HG03108 (cell line): ENCODE results near the gene C20orf96.
"Not testable (repeated sequence)": the region's sequence is repeated elsewhere in the genome, so short reads cannot be mapped to it uniquely, and the experiment has no call there.

Experiments
- ATAC-seq: cut with Tn5 transposase; IDR thresholded peaks from one replicate; pipeline ENCODE4 v1.9.1; 2021; ENCODE audit warnings: moderate library complexity; ENCODE audit not compliant: unreplicated experiment

Gene C20orf96

DNA sequence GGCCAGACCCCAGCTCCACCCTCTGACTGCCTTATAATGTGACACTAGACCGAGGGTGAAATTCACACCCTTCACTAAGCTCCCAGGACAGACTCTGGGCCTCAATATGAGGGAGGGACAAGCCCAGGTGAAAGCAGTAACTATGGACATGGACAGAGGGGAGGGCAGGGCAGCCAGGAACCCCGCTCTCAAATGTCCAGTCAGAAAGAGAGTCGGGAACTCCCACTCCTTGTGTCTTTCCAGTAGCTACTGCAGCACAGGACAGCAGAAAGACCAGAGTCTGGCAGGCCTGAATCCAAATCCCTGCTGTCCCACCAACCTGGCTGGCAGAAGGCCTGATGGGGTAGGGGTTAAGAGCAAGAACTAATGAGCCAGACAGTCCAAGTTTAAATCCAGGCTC is 6.4 kb downstream of the C20orf96 start:
- no peak for ATAC-seq

DNA sequence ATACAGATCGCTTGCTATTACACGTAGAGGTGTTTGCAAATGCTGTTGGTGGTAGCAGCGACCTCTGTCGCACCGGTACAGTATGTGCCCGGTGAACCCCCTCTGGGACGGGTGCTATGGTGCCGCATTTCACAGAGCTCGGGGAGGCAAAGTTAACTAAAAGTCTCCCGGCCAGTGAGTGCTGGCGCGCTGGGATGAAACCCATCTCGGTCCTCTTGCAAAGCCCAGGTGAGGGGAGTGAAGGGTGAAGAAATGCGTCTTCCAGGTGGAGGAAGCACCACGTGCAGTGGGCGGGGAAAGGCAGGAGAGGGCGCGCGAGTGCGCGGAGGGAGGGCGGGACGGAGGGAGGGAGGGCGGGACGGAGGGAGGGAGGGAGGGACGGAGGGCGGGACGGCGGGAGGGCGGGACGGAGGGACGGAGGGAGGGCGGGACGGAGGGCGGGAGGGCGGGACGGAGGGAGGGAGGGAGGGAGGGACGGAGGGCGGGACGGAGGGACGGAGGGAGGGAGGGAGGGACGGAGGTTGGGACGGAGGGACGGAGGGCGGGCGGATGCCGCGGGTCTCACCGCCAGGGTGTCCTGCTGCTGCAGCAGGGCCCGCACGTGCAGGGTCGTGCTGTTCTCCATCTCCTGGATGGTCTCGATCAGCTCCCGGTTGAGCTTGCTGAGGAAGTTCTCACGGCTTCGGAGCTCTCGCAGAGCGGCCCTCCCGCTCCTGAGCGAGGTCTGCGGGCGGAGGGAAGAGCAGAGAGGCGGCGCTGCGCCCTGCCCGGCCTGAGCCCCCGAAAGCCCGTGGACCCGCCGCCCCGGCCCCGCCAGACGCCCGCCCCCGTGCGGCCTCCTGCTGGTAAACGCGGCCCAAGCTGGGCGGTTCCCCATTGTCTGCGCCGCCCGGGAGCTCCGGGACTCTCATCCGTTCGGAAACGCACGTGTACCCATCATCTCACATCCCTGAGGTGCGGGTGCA is 11.7 kb downstream of the C20orf96 start:
- ATAC-seq = no peak

DNA sequence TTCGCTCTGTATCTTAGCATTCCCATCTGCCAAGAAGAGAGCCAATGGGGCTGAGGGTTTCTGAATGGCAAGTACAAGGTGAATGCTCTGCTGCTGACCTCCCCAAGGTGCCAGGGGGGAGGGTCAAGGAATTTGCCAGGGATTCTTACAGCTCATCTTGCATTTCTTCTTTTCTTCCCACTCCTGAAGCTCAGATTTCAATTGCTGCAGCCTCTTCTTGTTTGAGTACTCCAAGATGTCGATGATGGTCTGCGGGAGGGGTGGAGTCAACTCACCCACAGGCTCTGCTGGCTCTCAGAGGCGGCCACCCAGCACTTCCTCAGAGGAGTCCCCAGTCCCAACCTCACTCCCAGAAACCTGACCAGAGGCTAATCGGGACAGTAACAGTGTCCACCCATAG is 12.4 kb downstream of the C20orf96 start:
- no peak for ATAC-seq

DNA sequence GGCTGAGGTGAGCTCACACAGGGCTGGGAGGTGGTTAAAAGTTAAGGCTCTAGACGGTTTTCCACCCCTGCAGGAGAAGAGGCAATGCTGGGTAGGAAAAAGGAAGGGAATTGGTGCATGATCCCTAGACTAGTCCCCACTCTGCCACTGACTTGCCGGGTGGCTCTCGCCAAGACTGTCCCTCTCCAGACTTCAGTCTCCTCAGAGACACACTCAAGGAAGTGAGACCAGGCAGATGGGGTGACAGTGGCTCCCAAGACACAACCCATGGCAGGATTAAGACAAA is 13.1 kb downstream of the C20orf96 start:
- no peak for ATAC-seq

DNA sequence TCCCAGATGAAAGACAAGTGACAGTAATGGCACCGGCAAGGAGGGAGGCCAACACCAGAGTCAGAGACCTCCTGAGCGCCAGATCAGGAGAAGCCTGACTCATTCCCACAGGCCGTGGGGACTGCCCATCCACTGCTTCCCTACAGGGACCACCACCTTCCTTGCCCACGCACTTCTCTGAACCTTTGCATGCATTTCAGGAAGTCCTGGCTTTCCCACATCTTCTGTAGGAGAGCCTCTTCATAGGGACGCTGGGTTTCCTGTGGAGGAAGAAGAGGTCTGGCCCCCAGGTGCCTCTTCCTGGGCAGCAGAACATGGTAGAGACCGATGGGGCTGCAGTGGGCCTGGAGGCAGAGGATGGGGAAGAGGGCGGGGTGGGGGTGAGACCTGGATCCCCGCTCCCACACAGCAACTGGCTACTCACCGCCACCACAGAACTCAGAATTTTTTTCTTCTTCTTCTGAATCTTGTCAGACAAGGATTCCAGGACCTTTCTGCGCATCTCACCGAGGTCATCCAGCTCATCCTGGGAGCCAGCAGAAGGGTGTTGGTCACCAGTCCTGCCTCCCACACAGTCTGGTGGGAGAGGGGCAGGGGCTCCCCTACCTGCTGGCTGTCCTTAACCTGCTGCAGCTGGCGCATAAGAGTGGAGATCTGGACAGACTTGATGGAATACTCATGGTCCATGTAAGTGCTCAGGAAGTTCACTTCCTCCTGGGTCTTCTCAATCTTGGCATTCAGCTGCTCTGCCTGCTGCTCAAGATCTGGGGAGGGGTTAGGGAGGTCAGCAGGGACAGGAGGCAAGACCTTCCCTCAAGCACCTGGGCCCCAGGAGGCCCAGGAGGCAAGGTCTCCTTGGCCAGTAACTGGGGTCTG is 13.7 kb downstream of the C20orf96 start:
- ATAC-seq = no peak

DNA sequence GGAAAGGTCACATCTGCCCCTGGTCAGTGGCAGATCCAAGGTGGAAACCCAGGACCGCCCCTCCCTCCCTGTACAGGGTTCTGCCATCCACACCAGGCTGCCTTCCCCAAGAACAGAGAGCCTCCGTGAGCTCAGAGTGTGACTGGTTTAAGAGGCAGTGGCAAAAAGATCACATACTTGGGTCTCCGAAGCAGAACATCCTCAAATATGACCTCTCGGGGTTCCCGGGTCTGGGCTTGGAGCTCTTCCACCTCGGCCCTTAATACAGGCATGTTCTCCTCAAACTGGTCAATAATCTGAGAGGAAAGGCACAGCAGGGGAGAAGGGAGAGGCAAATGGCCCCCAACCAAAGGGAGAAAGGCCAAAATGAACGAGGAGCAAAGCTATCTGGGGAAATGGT is 14.8 kb downstream of the C20orf96 start:
- no peak for ATAC-seq

DNA sequence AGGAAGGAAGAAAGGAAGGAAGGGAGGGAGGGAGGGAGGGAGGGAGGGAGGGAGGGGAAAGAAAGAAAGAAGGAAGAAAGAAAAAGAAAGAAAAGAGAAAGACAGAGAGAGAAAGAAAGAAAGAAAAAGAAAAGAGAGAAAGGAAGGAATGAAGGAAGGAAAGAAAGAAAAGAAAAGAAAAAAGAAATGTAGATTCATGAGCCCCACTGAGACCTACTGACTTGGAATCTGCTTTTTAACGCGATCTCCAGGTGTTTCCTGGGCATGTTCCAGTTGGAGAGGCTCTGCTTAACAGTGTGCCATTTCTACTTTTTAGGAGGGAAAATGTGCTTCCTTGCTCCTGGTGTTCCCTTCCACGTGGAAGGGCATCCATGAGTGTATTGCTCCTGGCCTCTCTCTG is 16.7 kb downstream of the C20orf96 start:
- no peak for ATAC-seq

DNA sequence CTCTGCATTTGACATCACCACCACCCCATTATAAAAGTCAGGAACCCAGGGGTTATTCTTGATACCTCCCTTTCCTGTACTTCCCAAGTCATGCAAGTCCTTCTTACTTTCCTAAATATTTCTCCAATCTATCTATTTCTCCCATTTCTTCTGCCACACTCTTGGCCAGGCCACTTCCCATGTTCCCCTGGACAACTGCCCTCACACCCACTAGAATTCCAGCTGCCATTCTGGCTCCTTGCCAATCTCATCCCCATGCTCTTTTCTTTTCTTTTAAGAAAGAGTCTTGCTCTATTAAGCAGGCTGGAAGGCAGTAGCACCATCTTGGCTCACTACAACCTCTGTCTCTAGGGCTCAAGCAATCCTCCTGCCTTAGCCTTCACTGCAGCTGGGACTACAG is 17.8 kb downstream of the C20orf96 start:
- ATAC-seq = no peak

DNA sequence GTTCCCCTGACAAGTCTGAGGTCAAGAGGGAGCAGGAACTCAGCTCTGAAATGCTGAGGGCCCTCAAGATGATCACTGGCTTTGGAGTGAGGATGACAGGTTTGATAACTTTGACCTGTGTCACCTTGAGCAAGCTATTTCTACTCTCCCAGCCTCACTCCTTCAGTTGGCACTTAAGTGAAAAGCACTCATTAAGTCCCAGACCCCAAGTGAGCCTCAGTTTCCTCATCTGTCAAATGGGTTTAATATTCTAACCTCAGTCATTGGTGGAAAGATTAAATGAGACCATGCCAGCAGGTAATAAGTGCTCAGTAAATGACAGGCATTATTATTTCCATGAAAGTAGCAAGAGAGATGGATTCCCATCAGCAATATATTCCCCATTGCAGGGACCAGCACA is 19.0 kb downstream of the C20orf96 start:
- ATAC-seq = no peak

DNA sequence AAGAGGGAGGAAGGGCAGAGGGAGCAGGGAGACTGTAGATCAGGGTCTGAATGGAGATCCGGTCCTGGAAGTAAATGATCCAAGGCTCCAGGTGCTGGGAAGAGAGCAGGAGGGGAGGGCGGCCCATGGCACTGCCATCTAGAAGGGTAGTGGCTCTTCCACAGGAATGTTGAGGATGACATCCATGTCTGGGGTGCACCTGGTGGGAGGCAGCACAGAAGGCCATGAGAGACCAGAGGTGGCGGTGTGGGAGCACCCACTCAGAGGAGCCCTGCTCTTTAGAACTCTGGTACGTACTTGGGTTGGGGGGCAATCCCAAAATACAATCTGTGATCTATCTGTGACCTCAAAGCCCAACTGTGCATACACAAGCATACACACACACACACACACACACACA is 19.5 kb downstream of the C20orf96 start:
- ATAC-seq = no peak

DNA sequence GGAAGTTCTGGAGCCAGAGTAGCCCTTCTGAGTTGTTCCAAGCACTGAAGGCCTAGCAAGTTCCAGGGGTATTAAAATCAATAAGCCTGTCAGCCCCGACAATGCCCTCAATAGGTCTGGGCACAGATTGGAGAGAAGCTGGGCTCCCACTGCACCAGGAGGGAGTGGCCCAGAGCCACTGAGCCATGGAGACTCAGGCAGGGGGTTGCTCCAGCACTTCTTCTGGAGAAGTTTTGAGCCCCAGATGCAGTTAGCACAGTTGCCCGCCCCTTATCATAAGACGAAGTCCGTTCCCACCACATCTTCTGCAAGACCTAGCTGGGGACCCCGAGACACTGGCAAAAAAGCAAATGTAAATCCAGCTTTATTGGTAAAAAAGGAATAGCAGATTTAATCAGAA is 20.0 kb downstream of the C20orf96 start:
- ATAC-seq = no peak

DNA sequence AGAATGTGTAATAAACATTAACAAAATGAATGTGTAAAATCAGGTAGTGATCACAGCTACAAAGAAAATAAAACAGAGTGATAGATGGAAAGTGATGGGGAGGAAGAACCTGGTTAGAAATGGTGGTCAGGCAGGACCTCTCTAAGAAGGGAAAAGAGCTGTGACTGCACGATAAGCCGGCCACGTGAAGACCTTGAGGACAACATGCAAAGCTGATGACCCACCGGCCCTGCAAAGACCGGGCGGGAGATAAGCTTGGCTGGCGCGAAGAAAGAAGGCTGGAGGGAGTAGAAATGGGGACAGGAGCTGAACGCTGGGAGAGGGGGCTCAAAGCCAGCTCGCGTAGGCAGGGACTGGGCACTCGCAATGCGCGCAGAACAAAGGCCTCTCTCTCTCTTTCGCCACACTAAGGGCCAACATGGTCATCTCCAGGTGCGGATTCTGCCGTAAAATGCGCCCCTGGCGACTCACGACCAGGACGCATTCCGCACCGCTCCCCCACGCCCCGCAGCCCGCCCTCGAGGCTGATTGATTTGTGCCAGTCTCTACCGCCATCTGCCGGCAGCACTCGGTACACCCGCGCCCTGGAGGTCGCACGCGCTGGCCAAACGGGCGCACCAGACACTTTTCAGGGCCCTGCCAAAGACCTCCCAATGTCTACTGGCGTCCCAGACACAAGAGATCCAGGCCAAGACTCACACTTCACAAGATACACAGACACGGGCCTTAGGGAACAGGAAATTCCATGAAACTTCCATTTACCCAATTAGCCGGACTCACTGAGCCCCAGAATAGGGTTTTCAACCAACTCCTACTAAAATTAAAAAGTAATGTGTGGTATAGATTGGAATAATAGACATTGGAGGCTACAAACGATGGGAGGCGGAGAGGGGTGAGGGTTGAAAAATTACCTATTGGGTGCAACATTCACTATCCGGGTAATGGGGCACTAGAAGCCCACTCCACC is 23.7 kb downstream of the C20orf96 start:
- peak; percentile 86 for ATAC-seq

DNA sequence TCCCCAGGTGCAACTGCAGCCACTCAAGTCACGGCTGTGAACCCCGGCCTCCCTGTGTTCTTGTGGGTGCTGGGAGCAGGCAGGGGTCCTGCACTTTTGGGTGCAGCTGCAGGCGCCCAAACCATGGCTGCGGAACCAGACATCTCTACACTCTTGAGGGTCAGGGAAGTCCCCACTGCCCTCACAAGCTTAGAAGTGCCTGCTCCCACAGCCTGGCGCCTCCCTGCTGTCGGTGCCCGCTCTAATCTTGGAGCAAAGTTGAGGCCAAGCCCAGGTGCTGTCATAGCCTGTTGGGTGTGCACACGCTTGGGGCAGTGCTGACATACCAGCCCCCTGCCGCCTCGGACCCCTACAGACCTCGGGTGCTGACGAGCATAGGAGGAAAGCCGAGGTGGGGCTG is 26.8 kb downstream of the C20orf96 start:
- ATAC-seq = no peak

DNA sequence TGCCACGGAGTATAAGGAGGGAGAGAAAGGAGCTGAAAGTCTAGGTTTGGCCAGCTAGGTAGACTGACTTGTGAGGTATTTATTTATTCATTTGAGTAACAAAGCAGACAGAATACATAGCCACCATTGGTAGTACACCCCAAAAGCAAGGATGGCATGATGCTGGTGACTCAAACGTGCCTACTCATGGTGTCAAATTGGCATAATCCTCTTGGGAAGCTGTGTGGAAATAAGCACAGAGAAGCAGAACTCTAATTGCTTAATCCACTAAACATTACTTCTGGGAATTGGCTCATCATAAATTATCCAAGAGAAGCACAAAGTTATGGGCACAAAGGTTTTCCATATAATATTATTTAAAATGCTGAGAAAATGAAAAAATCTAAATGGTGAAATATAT is 30.6 kb downstream of the C20orf96 start:
- no peak for ATAC-seq

DNA sequence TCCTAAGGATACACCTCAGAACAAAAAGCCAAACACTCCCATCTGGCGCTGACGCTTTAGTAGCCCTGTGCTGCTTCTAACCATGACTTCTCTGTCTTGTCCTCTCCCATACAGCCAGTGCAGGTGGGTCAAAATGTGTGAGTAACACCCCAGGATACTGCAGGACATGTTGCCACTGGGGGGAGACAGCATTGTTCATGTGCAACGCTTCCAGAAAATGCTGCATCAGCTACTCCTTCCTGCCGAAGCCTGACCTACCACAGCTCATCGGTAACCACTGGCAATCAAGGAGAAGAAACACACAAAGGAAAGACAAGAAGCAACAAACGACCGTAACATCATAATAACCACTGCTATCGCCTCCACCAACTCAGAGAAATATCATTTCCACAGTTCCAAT is 31.6 kb downstream of the C20orf96 start:
- ATAC-seq = no peak

DNA sequence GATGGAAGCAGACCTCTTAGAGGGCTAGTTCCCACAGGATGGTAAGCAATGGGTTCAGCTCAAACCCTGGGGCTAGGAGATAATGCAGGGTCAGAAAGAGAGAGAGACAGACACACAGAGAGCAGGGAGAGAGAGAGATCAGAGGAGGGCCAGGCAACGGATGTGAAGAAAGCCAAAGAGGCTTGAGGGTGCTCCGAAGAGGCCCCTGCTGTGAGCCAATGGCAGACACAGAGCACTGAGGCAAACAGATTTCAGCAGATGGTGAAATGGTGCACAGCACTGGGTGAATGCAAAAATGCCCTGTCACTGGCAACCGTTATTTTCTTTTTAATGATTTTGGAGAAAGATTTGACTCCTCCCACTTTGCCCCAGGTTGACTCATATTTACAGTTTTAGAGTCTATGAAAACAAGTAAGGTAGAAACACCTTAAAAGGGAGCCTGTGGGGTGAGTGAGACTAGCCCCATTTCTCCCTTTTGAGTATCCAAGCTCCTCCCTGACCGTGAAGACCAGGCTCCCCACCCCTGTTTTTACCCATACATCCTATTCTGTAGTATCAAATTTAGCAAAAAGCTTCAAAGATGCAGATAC is 32.2 kb downstream of the C20orf96 start:
- no peak for ATAC-seq

DNA sequence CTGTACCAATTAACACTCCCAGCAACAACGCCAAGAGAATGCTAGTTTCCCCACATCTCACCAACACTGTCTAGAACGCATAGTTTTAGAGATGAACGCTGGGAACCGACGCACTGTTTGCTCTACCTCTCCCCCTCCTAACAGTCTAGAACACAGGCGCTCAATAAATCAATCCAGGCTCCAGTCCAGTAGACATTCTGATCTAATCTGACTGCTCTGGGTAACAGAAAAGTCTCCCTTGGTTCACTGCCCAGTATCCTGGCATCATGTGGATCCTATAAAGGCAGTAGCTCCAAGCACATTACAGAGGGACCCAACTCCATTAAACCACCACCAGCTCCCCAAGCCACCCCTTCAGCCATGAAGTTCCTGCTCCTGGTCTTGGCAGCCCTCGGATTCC is 33.1 kb downstream of the C20orf96 start, which contains the start of gene DEFB132:
TSS of gene DEFB132 (plus strand) at position 306 of the 400 bp plus-strand sequence. CDS start at position 361, 55 bp downstream.
- no peak for ATAC-seq

DNA sequence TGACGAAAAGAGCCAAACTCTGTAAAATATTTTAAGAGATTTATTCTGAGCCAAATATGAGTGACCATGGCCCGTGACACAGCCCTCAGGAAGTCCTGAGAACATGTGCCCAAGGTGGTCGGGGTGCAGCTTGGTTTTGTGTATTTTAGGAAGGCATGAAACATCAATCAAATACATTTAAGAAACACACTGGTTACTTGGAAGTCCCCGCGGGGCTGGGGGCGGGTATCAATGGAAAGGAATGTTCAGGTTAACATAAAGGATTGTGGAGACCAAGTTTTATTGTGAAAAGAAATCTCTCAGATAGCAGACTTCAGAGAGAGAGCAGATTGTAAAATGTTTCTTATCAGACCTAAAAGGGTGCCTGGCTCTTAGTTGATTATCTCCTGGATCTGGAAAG is 37.1 kb downstream of the C20orf96 start:
- not testable (repeated sequence) for ATAC-seq

DNA sequence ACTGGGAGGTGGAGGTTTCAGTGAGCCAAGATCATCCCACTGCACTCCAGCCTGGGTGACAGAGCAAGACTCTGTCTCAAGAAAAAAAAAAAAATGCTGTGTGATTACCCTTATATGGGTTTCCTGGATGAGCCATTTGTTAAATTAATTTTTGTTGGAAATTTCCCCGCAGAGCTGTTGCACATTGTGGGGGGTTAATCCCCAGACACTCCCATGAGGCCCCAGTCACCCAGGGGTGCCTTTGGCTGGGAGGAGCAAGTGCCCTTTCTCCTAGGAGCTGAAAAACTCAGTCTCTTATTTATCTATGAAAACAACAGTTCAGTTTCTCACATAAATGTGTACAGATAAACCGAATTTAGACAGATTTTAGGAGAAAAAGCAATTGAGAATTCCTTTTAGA is 37.7 kb downstream of the C20orf96 start:
- ATAC-seq = no peak

DNA sequence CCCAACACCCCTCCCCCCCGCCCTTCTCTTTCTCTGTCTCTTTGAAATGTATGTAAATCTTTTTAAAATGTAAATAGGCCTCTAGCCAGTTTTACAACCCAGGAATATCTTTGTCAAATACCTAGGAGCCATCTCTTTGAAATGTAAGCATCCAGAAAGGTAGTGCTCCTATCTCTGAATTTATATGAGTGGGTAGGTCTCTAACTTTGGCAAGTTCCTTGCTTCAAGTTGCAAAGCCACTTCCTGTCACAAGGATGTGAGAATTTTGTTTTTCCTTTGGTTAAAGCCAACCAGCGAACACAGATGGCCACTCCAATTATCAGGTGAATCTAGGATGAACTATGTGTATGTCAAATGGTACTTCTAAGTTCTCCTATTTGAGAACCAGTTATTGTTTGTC is 39.2 kb downstream of the C20orf96 start:
- no peak for ATAC-seq
